Measurements from ENCODE around the gene STAG1.

- TF ChIP-seq CTCF (IDR thresholded peaks at IDR 0.05) (no peak), POLR2A (IDR thresholded peaks at IDR 0.05) (no peak)
Measured at GRCh38 chr3:136586580-136586979, 165.6 kb downstream of the STAG1 start.

Data from body of pancreas (tissue), 4 donors.